ENCODE data around the gene CCK.

Gene CCK

DNA sequence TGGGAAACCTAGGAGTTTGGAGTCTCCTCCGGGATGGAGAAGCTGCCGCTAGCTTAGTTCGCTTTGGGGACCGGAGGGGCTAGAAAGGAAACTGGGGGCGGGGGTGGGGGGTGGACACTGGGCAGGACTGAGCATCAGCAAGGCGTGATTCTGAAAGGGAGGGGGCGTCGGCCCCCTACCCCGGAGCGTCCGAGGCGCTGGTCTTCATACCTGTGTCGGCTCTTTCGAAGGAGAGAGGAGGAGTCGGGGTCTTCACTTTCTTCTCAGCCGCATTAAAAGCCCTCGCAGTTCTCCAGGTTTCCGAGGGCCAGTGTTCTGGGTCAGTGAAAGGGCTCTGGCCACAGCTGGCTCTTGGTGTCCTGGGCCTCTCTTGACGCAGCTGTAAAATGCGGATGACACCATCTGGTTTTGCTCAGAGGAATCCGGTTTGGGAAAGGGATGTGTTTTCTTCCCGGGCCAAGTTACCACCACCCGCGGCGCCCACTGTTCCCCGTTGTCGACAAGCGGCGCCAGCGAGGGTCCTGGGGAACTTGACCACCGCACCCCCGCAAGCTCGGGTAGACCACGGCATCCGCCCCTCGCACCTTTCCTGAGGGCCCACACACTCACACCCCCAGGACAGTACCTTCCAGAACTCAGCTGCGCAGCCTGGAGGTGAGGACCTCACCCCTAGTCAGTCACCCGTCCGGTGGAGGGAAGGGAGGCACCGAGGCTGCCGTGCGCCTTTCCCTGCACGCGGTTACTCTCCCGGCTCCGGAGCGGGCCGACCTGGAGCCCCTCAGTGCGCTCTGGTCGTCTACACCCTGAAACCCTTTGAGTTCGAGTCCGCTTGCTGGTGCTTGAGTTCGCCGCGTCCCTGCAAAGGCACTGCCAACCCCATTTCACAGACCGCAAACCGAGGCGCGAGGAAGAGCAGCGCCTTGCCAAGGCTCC lies 660 bp downstream of the CCK start:
- no peak for DNase-seq

DNA sequence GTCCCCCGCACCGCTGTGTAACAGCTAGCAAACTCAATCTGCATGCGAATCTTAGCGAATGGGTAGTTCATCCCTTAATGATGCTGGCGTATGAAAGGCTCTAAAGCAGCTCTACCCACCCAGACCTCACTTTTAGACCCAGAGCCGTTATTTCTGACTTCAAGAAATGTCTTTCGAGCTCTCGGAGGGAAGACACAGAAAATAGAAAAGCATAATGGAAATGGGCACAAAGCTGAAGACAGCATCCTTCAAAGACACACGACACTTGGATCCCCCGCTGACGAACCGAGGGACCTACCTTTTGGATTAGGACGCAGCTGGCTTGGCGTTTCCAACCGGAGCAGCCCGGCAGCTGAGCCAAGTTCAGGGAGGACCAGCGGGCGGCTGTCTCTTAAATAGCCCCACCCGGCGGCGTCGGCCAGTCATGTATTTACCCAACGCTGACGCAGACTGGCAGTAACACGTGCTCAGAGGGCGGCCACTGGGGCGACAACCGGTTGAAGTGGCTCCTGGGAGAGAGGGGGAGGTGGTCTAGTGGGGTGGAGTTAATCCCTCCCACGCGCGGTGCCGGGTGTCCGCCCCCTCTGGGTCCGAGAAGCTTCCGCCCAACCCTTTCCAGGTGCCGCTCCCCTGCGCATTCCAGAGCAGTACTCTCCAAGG lies 1.5 kb downstream of the CCK start:
- DNase-seq, result no peak

DNA sequence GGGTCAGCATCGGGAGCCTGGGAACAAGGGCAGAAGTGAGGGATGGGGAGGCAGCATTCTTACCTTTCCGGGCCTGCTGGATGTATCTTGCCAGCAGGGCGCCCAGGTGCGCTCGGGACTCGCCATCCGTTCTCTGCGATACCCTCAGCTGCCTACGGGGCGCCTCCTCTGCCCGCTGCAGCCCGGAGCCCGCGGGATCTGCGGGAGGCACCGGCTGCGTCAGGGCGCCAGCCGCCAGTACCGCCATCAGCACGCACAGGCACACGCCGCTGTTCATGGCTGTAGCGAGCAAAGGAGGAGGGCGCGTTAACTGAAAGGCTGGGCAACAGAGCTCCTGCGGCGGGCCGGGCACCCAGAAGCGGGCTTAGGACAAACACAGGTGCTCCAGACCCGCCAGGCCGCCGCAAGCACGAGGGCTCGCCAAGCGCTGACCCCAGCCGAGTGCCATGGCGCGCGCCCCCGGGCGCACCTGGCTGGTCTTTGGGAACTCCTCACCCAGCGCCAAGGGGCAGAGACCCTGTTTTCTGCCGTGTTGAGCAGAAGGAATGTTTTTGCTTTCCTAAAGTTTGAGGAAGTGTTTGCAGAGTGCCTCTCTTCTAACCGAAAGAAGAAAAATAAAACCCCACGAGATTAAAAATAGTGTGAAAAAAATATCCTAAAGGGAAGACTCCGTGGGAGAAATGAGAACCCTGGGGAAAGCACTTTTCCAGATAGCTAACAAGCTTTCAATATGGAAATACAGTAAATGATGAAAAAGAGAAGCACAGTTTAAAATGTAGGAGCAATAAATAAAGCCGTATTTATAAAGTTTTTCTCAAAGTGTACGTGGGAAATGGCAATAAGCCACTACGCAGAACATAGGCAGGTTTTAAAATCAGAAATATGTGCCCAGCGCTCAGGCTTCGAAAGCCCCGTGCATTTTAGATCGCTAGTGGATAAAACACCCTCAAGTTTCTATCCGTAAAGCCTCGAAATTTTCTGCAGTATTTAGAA lies 2.3 kb downstream of the CCK start:
- DNase-seq, result no peak

GRCh38 chr3:42262525-42262924 lies 3.5 kb downstream of the CCK start:
- DNase-seq, result no peak

GRCh38 chr3:42257007-42257406 lies 9.0 kb downstream of the CCK start:
- no peak for DNase-seq

GRCh38 chr3:42256135-42256819 lies 9.7 kb downstream of the CCK start:
- DNase-seq, result no peak

- DNase-seq, result no peak
Observed at GRCh38 chr3:42254566-42254965, 11.4 kb downstream of the CCK start.

DNA sequence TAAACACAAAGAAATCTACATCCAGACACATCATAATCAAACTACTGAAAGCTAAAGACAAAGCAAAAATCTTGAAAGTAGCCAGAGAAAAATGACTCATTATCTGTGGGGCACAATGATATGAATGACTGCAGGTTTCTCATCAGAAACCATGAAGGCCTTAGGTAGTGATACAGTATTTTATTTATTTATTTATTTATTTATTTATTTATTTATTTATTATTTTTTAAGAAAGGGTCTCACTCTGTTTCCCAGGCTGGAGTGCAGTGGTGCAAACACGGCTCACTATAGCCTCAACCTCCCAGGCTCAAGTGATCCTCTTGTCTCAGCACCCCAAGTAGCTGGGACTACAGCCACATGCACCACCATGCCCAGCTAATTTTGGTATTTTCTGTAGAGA lies 15.2 kb downstream of the CCK start:
- no peak for DNase-seq

DNA sequence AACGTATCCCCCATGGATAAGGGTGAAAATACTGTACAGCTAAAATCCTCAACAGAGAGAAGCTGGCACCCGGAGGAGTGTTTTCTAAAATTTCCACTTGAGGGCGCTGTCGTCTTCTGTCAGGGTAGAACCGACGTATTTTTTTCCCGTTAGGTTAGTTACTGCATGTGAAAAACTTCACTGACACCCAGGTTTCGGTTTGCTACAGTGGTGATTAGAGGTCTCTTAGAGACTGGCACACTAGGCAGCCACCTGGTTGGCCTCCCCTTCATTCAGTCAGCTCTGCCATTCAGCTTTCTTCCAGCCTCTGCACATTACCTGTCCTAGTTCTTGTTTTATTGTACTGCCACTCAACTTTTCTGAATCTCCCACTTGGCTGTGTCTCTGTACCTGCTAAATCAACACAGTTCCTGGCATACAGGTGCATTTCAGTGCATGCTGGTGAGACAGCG lies 18.4 kb downstream of the CCK start:
- DNase-seq, result peak; percentile 29

DNA sequence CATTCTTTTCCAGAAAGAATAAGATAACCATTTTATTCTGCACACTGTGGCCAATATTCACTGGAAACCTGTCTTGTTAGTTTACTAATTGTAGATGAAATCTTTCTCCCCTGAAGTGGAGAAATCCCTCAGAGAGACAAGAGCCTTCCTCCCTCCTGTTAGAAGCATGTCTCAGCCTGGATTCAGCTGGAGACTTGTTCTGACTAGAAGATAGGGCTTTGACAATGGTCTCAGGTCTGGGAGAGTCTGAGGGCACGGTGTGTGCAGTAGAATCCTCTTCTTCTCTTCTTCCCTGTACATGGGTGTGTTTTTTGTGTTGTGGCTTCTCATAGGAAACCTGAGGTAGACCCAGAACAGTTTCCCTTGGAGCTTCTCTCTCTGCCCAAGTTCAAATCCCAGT lies 19.9 kb downstream of the CCK start:
- DNase-seq, result no peak

- no peak for DNase-seq
Observed at GRCh38 chr3:42236611-42237010, 29.4 kb downstream of the CCK start.

GRCh38 chr3:42235532-42235931 lies 30.5 kb downstream of the CCK start:
- DNase-seq, result no peak

GRCh38 chr3:42230860-42231259 lies 35.1 kb downstream of the CCK start:
- no peak for DNase-seq

GRCh38 chr3:42229942-42230688 lies 35.9 kb downstream of the CCK start:
- no peak for DNase-seq

GRCh38 chr3:42229266-42229941 lies 36.6 kb downstream of the CCK start:
- no peak for DNase-seq

DNA sequence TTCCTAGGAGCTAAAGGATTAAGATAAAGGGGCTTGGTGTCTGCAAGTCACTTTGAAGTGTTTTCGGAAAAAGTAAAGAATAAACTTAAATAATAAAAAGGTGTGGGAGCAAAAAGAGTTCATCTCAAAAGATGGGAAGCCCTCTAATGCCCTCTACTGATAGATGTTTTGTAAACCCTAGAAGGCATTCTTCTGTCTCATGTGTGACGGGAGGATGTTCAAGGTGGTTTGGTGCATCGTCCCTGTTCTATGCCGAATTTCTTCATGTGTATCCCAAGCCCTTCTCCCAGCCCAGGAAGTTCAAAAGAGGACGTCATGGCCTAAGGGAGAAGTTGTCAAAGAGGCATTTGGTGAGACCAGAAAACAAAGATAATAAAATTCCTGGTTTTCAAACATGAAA lies 37.2 kb downstream of the CCK start:
- peak; percentile 13 for DNase-seq

GRCh38 chr3:42226470-42227425 lies 39.2 kb downstream of the CCK start:
- DNase-seq, result no peak

DNA sequence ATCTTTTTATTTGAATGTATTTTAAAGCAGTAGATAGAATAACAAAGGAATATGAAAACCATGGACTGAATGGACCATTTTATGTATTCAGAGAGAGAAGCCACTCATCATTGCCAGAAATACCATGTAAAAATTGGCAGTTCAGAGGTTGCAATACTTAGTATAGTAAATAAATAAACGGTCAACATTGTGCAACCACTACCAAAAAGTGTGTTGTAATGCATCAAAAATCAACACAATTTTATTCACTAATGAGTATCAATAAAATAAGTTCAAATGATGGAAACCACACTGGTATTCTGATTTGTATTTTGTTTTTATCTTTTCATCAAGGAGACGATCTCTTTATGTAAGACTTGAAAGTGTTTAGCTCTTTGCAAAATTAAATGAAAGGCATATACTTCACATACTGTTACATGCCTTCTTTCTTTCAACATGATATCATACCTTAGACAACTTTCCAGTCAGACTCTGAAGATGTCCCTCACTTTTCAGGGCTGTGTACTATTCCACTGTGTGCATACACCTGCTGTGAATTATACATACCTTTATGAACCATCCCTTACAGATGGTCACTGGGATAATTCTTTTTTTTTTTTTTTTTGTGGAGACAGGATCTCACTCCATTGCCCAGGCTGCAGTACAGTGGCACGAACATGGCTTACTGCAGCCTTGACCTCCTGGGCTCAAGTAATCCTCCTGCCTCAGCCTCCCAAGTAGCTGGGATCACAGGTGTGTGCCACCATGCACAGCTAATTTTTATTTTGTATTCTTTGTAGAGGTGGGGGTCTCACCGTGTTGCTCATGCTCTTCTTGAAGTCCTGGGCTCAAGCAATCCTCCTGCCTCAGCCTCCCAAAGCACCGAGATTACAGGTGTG lies 40.3 kb downstream of the CCK start:
- DNase-seq, result no peak
